Hepatocyte (in vitro differentiated cells): ENCODE data around the gene CTNNBIP1. TPM values are rescaled to one million over a fixed set of nuclear protein-coding genes. Genes with fewer than 3 reads are reported as not detected.

Experiments
- DNase-seq: peaks from one replicate; pipeline ENCODE4 v3.0.0-alpha.2; 2016; ENCODE audit warnings: low spot score
- H2AFZ ChIP-seq: fragments of 200-600 bp; sonication (generic); 2 replicates; pipeline ENCODE4 v1.6.0; 2016; ENCODE audit warnings: antibody characterized with exemption, mild to moderate bottlenecking
- H3K27ac ChIP-seq: fragments of 200-600 bp; sonication (generic); 2 replicates; pipeline ENCODE4 v1.5.1; 2016; ENCODE audit warnings: mild to moderate bottlenecking
- H3K27me3 ChIP-seq: fragments of 200-600 bp; sonication (generic); 2 replicates; pipeline ENCODE4 v1.6.1; 2016
- H3K36me3 ChIP-seq: fragments of 200-600 bp; sonication (generic); replicated peaks from 2 replicates; pipeline ENCODE4 v1.5.1; 2016; ENCODE audit warnings: low read depth; ENCODE audit not compliant: insufficient read depth
- H3K4me1 ChIP-seq: fragments of 200-600 bp; sonication (generic); 2 replicates; pipeline ENCODE4 v1.5.1; 2016; ENCODE audit warnings: mild to moderate bottlenecking, moderate library complexity; ENCODE audit not compliant: insufficient read depth
- H3K4me2 ChIP-seq: fragments of 200-600 bp; sonication (generic); 2 replicates; pipeline ENCODE4 v1.6.0; 2016
- H3K4me3 ChIP-seq: fragments of 200-600 bp; sonication (generic); 2 replicates; pipeline ENCODE4 v1.5.1; 2016; ENCODE audit warnings: mild to moderate bottlenecking
- H3K79me2 ChIP-seq: fragments of 200-600 bp; sonication (generic); 2 replicates; pipeline ENCODE4 v1.6.0; 2017; ENCODE audit warnings: mild to moderate bottlenecking
- H3K9me2 ChIP-seq: fragments of 200-600 bp; sonication (generic); replicated peaks from 2 replicates; pipeline ENCODE4 v1.6.0; 2017; ENCODE audit warnings: mild to moderate bottlenecking; ENCODE audit not compliant: insufficient read depth
- H3K9me3 ChIP-seq: fragments of 200-600 bp; sonication (generic); 2 replicates; pipeline ENCODE4 v1.5.1; 2016; ENCODE audit warnings: low read depth, mild to moderate bottlenecking
- H4K20me1 ChIP-seq: fragments of 200-600 bp; sonication (generic); 2 replicates; pipeline ENCODE4 v1.6.0; 2016; ENCODE audit warnings: mild to moderate bottlenecking; ENCODE audit not compliant: insufficient read depth, poor library complexity, severe bottlenecking
- EZH2 ChIP-seq: fragments of 200-600 bp; sonication (generic); IDR thresholded peaks from 2 replicates; pipeline ENCODE4 v1.6.1; 2016; ENCODE audit warnings: antibody characterized with exemption, mild to moderate bottlenecking, borderline replicate concordance
- EZH2phosphoT487 ChIP-seq: fragments of 200-600 bp; sonication (generic); IDR thresholded peaks from one replicate; pipeline ENCODE4 v1.6.1; 2018; ENCODE audit warnings: antibody characterized with exemption, mild to moderate bottlenecking, low read depth, moderate library complexity; ENCODE audit not compliant: unreplicated experiment, severe bottlenecking
- WGBS: methylation state at CpG from one replicate; pipeline ENCODE4 v1.1.6; 2016; ENCODE audit warnings: low lambda C conversion rate; ENCODE audit errors: missing lambda C conversion rate; 5-methylcytosine and 5-hydroxymethylcytosine counted together
- polyA plus RNA-seq: library from polyadenylated mRNA; unstranded; fragments of >200 nt; fragmentation: Nextera tagmentation; extraction: Ambion mirVana; gene quantifications from 2 replicates; pipeline ENCODE4 v1.2.1, GENCODE V29; 2016
- total RNA-seq: library from RNA; depleted of rRNA; stranded (reverse); fragments of >200 nt; gene quantifications from 2 replicates; pipeline ENCODE4 v1.2.3, GENCODE V29; 2014
- TF ChIP-seq, protein P1 (sequence below): fragments of 200-600 bp; sonication (generic); IDR thresholded peaks from 2 replicates; pipeline ENCODE4 v1.5.1; 2016; ENCODE audit warnings: antibody characterized with exemption, mild to moderate bottlenecking; ENCODE audit not compliant: poor library complexity

Gene CTNNBIP1
- total and polyA plus RNA-seq, 2 experiments from 2014 or later, result 25.2 to 49.8 TPM

- H3K4me2 ChIP-seq, result no peak overlapping the region
- no peaks in the 10 kb centered on the region for H3K4me1 ChIP-seq
- no peaks in the 10 kb centered on the region for H3K9me2 ChIP-seq
- DNase-seq, result no peak
- H3K36me3 ChIP-seq, result no peaks in the 10 kb centered on the region
- H3K4me3 ChIP-seq, result no peak overlapping the region
- no peaks in the 10 kb centered on the region for H3K9me3 ChIP-seq
- TF ChIP-seq EZH2 (no peak), EZH2phosphoT487 (no peak)
- TF ChIP-seq, protein P1, sequence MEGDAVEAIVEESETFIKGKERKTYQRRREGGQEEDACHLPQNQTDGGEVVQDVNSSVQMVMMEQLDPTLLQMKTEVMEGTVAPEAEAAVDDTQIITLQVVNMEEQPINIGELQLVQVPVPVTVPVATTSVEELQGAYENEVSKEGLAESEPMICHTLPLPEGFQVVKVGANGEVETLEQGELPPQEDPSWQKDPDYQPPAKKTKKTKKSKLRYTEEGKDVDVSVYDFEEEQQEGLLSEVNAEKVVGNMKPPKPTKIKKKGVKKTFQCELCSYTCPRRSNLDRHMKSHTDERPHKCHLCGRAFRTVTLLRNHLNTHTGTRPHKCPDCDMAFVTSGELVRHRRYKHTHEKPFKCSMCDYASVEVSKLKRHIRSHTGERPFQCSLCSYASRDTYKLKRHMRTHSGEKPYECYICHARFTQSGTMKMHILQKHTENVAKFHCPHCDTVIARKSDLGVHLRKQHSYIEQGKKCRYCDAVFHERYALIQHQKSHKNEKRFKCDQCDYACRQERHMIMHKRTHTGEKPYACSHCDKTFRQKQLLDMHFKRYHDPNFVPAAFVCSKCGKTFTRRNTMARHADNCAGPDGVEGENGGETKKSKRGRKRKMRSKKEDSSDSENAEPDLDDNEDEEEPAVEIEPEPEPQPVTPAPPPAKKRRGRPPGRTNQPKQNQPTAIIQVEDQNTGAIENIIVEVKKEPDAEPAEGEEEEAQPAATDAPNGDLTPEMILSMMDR, result no peak
- H4K20me1 ChIP-seq, result no peaks in the 10 kb centered on the region
- no peaks in the 10 kb centered on the region for H3K79me2 ChIP-seq
- peak overlapping the region; percentile 83 for H3K27ac ChIP-seq
- 96% methylated on average over 8 of the region's 8 CpGs for WGBS
- H3K27me3 ChIP-seq, result no peaks in the 10 kb centered on the region
- no peak overlapping the region for H2AFZ ChIP-seq
These were observed 58.1 kb downstream of the CTNNBIP1 start for GRCh38 chr1:9852004-9852403.

DNA sequence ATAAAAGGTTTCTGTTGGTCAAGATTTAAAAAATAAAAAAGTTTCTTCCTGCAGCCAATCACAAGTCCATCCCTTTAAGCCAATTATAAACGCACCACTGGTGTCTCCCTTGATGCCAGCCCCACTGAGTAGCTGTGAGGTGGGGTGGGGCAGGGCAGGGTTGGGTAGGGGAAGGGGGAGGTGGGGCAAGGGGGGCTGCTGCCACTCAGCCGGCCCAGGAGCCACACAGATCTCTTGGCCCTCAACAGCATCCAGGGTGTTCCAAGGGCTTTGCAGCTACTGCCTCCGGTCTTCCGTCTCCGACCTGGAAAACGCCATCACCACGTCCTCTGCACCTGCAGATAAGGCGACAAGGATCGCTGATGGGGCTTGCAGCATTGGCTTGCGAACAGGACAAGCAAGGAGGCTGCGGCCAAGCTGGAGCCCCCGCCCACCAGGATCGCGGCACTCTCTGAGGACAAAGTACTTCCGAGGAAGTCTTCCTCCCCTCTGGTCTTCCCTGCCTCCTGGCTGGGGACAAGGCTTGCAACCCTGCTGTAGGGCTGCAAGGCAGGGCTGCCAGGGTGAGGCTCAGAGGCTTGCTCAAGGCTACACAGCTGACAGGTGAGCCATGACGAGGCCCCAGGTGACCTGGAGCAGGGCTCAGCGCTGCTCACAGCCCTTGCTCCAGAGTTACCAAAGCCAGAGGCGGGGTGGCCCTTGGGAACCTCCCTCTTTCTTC lies 59.5 kb downstream of the CTNNBIP1 start:
- no peaks in the 10 kb centered on the region for H3K36me3 ChIP-seq
- no peak overlapping the region for H3K27ac ChIP-seq
- WGBS, result 91% methylated on average over 17 of the region's 18 CpGs

DNA sequence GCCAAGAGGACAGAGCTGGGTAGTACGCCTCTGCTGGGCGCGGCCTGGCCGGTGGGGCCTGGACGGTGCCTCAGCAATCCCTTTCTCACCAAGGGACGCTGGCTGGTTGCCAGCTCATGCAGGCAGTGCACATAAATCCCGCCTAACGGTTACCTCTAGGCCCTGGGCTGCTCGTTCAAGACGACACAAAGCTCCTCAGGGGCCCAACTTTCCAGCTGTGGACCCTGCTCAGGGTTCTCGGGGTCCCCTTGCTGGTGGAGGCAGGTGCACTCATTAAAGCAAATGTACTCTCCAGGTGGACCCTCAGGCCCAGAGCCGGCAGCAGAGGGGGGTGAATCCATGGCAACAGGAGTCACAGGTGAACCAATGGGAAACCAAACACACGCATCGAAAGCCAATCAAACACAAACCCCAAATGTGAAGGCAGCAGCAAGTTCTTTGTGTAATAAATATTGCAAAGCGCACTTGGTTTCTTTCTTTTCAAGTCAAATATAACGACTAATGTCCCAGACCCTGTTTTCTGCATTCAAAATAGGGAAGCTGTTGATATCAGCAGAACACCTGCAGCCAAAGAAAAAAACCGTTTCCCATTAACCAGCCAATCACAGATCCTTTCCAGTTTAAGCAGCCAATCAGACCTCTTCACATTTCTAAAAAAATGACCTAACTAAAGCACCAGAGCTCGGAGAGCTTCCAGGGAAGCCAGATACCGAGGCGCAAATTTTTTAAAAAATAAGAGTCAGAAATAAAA lies 60.2 kb downstream of the CTNNBIP1 start:
- H3K9me2 ChIP-seq, result no peaks in the 10 kb centered on the region
- TF ChIP-seq, protein P1, result no peak
- TF ChIP-seq EZH2phosphoT487 (no peak), EZH2 (no peak)
- H3K27ac ChIP-seq, result no peak overlapping the region
- no peak overlapping the region for H2AFZ ChIP-seq
- DNase-seq, result no peak
- no peaks in the 10 kb centered on the region for H3K9me3 ChIP-seq
- H3K36me3 ChIP-seq, result no peaks in the 10 kb centered on the region
- no peaks in the 10 kb centered on the region for H4K20me1 ChIP-seq
- no peaks in the 10 kb centered on the region for H3K27me3 ChIP-seq
- no peaks in the 10 kb centered on the region for H3K79me2 ChIP-seq
- 87% methylated on average over 20 of the region's 20 CpGs for WGBS
- no peaks in the 10 kb centered on the region for H3K4me1 ChIP-seq
- no peak overlapping the region for H3K4me3 ChIP-seq
- H3K4me2 ChIP-seq, result no peak overlapping the region

More for the DNA sequence above, 59.5 kb downstream of the CTNNBIP1 start:
- no peaks in the 10 kb centered on the region for H3K79me2 ChIP-seq
- TF ChIP-seq, protein P1, result no peak
- no peak for TF ChIP-seq EZH2phosphoT487
- no peak for TF ChIP-seq EZH2
- H3K4me2 ChIP-seq, result no peak overlapping the region
- H3K9me3 ChIP-seq, result no peaks in the 10 kb centered on the region
- H3K27me3 ChIP-seq, result no peaks in the 10 kb centered on the region
- H3K9me2 ChIP-seq, result no peaks in the 10 kb centered on the region
- H3K4me3 ChIP-seq, result no peak overlapping the region
- H2AFZ ChIP-seq, result no peak overlapping the region
- no peak for DNase-seq
- H4K20me1 ChIP-seq, result no peaks in the 10 kb centered on the region
- H3K4me1 ChIP-seq, result no peaks in the 10 kb centered on the region
